Measurements from ENCODE around the gene VWF. TPM values are rescaled to one million over a fixed set of nuclear protein-coding genes. Genes with fewer than 3 reads are reported as not detected.
"Not testable (repeated sequence)": the region's sequence is repeated elsewhere in the genome, so short reads cannot be mapped to it uniquely, and the experiment has no call there.

VWF gene
- total and polyA plus RNA-seq, 11 donors: 125 to 503 (median 238) TPM

- no peak overlapping the region for H3K4me3 ChIP-seq
- TF ChIP-seq POLR2A (IDR thresholded peaks at IDR 0.05) (no peak), CTCF (IDR thresholded peaks at IDR 0.05) (no peak)
Observed at GRCh38 chr12:6143303-6143675, 18.8 kb upstream of the VWF start.

GRCh38 chr12:6142368-6143302 lies 18.2 kb upstream of the VWF start:
- H3K9me3 ChIP-seq; DNase-seq; H3K27me3 ChIP-seq; intact Hi-C loops (cut with DNase I); H3K4me3 ChIP-seq; ATAC-seq; H3K36me3 ChIP-seq: not testable (repeated sequence)
- H3K27ac ChIP-seq: peak overlapping the region in 2 of 12 donors; percentile 77 to 78
- H3K4me1 ChIP-seq: peaks cover 0 to 52% (median 21%) of the 10 kb centered on the region in 12 donors
- 83 to 88% (median 85%) methylated on average over 28 to 35 of the region's 35 CpGs for WGBS, 4 donors

More at GRCh38 chr12:6143303-6143675, 18.8 kb upstream of the VWF start:
- intact Hi-C loops (cut with DNase I): no loop called here
- no peaks in the 10 kb centered on the region for H3K36me3 ChIP-seq
- 88 to 96% (median 92%) methylated on average over 4 of the region's 4 CpGs for WGBS, 4 donors
- H3K27me3 ChIP-seq: no peaks in the 10 kb centered on the region
- DNase-seq (no peak), ATAC-seq (no peak)
- H3K9me3 ChIP-seq: no peaks in the 10 kb centered on the region
- H3K4me1 ChIP-seq: peaks cover 0 to 47% (median 21%) of the 10 kb centered on the region in 12 donors
- no peak overlapping the region for H3K27ac ChIP-seq

- Histone ChIP-seq H3K4me1 (peaks cover 0 to 52% (median 21%) of the 10 kb centered on the region in 12 donors), H3K27ac (peak overlapping the region; percentile 0 to 96 (median 73))
- H3K4me3 ChIP-seq; ATAC-seq; intact Hi-C loops (cut with DNase I); H3K36me3 ChIP-seq; H3K9me3 ChIP-seq; H3K27me3 ChIP-seq; DNase-seq: not testable (repeated sequence)
- 63 to 86% (median 77%) methylated on average over 12 to 16 of the region's 16 CpGs for WGBS, 4 donors
Observed at GRCh38 chr12:6141731-6142367, 17.4 kb upstream of the VWF start.

- Histone ChIP-seq H3K4me3 (no peak overlapping the region), H3K9me3 (peaks cover 0 to 5% (median 0%) of the 10 kb centered on the region in 12 donors), H3K4me1 (peaks cover 0 to 47% (median 21%) of the 10 kb centered on the region in 12 donors), H3K27me3 (no peaks in the 10 kb centered on the region), H3K27ac (peak overlapping the region; percentile 24 to 96 (median 74)), H3K36me3 (no peaks in the 10 kb centered on the region)
- intact Hi-C loops (cut with DNase I): no loop called here
- TF ChIP-seq POLR2A (IDR thresholded peaks at IDR 0.05) (no peak), CTCF (IDR thresholded peaks at IDR 0.05) (no peak)
- WGBS, 4 donors: 45 to 56% (median 49%) methylated on average over 8 of the region's 8 CpGs
- peak; percentile 78 to 86 (median 82) for ATAC-seq
- peak in 3 of 5 donors; percentile 50 to 66 (median 63) for DNase-seq
Observed at GRCh38 chr12:6140651-6141447, 16.4 kb upstream of the VWF start.

All from heart left ventricle (tissue), 16 donors.